Stimulated activated CD4-positive, alpha-beta T cell treated with anti-CD3 and anti-CD28 coated beads, Interleukin-4, amount 100 ng/mL, for 48 hours (primary cell): ENCODE measurements around the gene SNTB2.
A peak's percentile ranks its signal among the peaks of the same experiment; 100 is the strongest.

Experiments used
- DNase-seq, 2 donors: peaks; one replicate each; pipeline ENCODE4 v3.0.0-alpha.2; 2020; ENCODE audit warnings: low read depth in 2 of 2

Gene SNTB2

DNA sequence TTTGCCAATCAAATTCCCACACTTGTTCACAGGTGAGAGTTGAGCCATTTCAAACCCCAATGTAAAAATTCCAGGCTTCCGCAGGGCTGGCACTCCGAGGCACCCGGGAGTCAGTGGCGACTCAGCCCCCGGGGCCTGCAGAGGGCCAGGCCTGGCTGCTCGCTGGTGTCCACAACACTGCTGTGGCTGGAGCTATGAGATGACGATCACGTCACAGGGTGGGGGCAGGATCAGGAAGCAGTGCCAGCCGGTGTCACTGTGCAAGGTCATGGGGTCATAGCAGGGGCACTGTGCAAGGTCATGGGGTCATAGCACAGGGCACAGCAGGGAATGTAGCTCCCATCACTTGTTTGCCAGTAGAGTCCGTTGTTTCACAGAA lies 131.9 kb downstream of the SNTB2 start:
- no peak for DNase-seq

GRCh38 chr16:69319381-69319780 lies 132.4 kb downstream of the SNTB2 start:
- no peak for DNase-seq

GRCh38 chr16:69319826-69320739 lies 133.1 kb downstream of the SNTB2 start:
- DNase-seq, result no peak

DNA sequence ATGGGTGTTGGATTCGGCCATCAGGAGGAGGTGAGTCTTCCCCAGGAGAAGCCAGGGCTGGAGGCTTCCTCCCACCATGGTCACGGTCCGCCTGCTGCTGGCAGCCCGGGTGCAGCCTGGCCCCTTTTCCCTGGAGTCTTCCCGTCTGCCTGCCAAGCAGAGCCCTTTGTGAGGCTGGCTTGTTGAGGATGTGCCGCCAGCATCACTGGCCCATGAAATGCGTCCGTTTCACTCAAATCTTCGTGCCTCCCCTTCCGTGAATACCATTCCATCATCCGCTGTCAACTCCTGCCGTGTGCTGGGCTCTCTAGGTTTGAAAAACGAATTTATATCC lies 133.7 kb downstream of the SNTB2 start:
- no peak for DNase-seq

GRCh38 chr16:69321080-69321479 lies 134.1 kb downstream of the SNTB2 start:
- no peak for DNase-seq

GRCh38 chr16:69322343-69322742 lies 135.4 kb downstream of the SNTB2 start:
- no peak for DNase-seq

DNA sequence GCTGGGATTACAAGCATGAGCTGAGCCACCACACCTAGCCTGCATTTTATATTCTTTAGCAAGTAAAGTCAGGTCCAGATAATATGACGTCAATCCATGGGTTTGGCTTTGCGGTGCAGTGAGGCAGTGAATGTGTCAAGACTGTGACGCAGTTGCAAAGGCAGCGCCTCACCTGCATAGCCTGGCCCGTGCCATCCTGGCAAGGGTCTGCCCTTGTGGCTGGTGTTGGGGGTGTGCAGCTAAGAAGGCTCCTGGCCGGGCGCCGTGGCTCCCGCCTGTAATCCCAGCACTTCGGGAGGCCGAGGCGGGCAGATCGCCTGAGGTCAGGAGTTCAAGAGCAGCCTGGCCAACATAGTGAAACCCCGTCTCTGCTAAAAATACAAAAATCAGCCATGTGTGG lies 136.5 kb downstream of the SNTB2 start:
- DNase-seq, result no peak

GRCh38 chr16:69324013-69324531 lies 137.1 kb downstream of the SNTB2 start:
- no peak for DNase-seq

DNA sequence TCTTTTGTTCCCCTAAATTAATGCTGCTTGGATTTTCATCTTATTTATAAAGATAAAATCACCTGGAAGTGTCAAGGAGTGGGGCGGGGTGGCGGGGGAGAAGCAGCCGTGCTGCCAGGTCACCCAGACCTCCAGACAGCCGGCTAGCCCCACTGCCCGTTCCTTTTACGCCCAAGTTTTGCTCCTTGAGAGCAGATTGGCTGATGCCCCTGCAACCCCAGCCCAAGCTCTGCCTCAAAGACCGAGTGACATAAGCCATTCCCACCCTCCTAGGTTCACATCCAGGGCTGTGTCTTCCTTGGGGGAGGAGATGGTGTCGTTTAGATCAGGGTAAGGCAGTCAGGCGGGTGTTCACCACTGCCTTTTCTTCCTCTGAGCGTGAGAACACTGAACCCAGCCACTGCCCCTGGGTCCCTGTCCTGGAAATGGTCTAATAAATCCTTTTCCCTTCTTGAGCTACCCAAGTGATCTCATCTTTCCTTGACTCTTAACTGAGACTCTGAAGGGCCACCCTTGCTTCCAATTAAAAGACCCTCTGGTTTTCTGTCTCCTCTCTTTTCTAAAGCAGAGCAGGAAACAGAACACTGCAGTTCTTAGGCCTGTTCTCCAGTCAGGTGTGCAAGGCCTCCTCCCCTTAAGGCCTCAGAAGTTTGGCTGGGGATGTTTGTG lies 137.8 kb downstream of the SNTB2 start:
- DNase-seq, result no peak

DNA sequence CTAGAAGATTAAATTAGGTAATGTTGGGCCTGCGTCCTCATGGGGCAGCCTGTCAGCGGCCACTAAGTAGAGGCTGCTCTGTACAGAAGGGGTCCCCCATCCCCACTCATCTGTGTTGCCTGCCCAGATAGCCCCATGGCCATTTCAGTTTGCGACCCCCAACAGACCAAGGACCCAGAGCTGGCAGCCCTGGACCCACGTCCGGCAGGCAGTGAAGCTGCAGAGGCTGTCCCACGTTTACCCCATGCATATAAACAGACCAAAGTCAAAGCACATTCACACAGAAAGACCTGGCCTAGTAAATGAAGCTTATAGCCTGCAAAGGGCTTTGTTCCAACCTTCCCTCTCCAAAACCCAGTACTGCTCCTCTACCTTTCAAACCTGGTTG lies 138.8 kb downstream of the SNTB2 start:
- DNase-seq, result no peak

GRCh38 chr16:69326172-69326873 lies 139.4 kb downstream of the SNTB2 start:
- DNase-seq, result no peak

GRCh38 chr16:69327585-69328310 lies 140.8 kb downstream of the SNTB2 start:
- DNase-seq, result no peak

DNA sequence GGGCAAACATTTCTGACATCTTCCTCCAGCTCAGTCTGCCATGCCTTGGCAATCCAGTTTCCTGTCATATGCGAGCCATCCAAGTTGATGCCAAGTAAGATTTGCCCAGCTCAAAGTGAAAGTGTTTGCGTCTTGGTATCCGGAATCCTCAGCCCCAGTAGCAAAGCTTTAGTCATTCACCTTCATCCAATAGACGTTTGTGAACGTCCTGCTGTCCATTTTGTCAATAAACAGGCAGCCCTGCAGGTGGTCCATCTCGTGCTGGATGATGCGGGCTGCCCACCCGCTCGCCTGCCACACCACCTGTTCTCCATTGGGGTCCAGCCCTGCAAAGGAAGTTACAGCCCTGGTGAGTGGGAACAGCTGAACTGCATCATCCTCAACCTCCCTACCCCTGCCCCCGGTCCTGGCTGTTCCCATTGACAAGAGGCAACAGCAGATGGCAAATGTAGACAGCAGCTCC lies 141.9 kb downstream of the SNTB2 start:
- DNase-seq, result no peak

- peak; percentile 25 for DNase-seq
Measured at GRCh38 chr16:69329369-69330285, 142.7 kb downstream of the SNTB2 start.

- DNase-seq, result peak; percentile 71 to 86
Measured at GRCh38 chr16:69330286-69331109, 143.5 kb downstream of the SNTB2 start, which contains the start of gene PDF. Gene PDF (minus strand): TSS chr16:69330588. CDS start chr16:69330570, 18 bp downstream.

DNA sequence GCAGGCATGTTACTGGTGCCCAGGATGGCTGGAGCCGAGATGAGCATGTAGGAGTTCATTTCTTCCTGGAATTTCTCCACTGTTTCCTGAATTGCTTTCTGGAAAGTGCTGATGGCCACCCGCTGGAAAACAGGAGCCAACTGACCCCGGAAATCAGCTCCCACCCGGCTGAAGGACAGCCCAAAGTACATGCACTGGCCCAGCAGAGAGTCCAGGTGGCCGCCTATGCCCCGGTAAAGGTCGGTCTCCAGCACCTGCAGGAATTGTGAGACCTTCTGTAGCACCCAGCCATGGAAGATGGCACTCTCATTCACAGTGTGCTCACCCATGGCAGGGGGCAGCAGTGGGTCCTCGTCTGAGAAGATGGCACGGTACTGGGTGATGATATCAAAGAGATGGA lies 147.7 kb downstream of the SNTB2 start:
- DNase-seq, result no peak

GRCh38 chr16:69338557-69339288 lies 151.8 kb downstream of the SNTB2 start:
- peak in 1 of 2 donors; percentile 43 for DNase-seq

DNA sequence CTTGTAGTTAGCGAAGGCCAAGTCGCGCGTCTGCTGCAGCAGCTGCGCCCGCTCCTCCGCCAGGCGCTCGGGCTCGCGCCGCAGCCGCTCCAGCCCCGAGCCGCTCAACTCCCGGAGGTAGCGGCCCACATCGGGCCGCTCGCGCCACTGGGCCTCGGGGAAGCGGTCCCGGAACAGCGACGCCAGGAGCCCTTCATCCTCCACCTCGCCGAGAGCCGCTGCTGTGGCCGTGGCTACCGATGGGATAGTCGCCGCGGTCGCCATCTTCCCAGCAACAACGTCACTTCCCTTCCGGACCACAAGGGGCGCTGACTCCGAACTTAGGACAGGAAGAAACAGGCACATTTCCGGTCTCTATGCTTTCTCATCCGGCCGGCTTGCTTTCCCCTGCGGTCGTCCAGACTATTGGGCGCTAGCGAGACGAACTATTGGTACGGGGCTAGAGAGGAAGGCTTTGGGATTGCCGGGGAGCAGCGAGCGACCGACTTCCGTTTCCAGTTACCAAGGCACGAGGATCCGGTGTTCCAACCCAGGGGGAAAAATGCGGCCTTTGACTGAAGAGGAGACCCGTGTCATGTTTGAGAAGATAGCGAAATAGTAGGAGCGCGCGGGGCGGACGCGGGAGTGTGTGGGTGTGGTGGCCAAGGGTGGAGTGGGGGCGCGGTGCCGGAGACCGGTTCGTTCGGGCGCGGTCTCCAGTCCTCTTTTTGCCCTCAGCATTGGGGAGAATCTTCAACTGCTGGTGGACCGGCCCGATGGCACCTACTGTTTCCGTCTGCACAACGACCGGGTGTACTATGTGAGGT lies 152.5 kb downstream of the SNTB2 start, which contains the start of the genes COG8 and NIP7:
Gene COG8 (minus strand): TSS at position 276 of the 806 bp plus-strand sequence. CDS start 12 bp downstream, at position 264.
Gene NIP7 (plus strand): TSS at position 484 of the 806 bp plus-strand sequence. CDS start 58 bp downstream, at position 542.
- DNase-seq, result peak; percentile 87 to 90
